CD4-positive, alpha-beta T cell (primary cell): ENCODE data around the gene ATXN7L3. TPM values are rescaled to one million over a fixed set of nuclear protein-coding genes. Genes with fewer than 3 reads are reported as not detected.
"Not testable (repeated sequence)": the region's sequence is repeated elsewhere in the genome, so short reads cannot be mapped to it uniquely, and the experiment has no call there.

Experiments
- ATAC-seq: fragments of 200-7000 bp; cut with Tn5 transposase; one replicate; pipeline ENCODE4 v1.10.0; 2022; ENCODE audit warnings: mild to moderate bottlenecking; ENCODE audit not compliant: poor library complexity
- CTCF ChIA-PET: fragments of 350-600 bp; sonication (Branson Sonifier 250); formaldehyde crosslinking; loops from one replicate; lab custom pipeline; 2021; ENCODE audit warnings: antibody characterized with exemption, inconsistent platforms; lab: Charles Lee
- POLR2A ChIA-PET: fragments of 350-600 bp; sonication (Branson Sonifier 250); formaldehyde crosslinking; loops from one replicate; lab custom pipeline; 2021; ENCODE audit warnings: antibody characterized with exemption, inconsistent platforms; lab: Charles Lee
- DNase-seq, 14 experiments: peaks; one replicate each; pipeline ENCODE4 v3.0.0-alpha.2; 2013 to 2020; ENCODE audit warnings: mixed read lengths in 2 of 14
- H3K27ac ChIP-seq, 2 donors: one replicate each; pipeline versions ENCODE4 v1.5.1 to v1.7.0; 2013; ENCODE audit warnings: low read length in 2 of 2, low read depth in 1 of 2, mild to moderate bottlenecking in 1 of 2
- H3K27me3 ChIP-seq, 2 experiments: 1 replicate in 1 of 2; 2 replicates in 1 of 2; pipeline versions ENCODE4 v1.6.1 to v1.7.0; 2013; ENCODE audit warnings: low read length in 2 of 2, control low read depth in 1 of 2, mild to moderate bottlenecking in 1 of 2, moderate library complexity in 1 of 2; ENCODE audit not compliant: insufficient read depth in 2 of 2, control insufficient read depth in 1 of 2
- H3K36me3 ChIP-seq: one replicate; pipeline ENCODE4 v1.6.1; 2013; ENCODE audit warnings: low read length, control low read depth; ENCODE audit not compliant: insufficient read depth
- H3K4me1 ChIP-seq: one replicate; pipeline ENCODE4 v1.6.1; 2013; ENCODE audit warnings: low read length, control low read depth; ENCODE audit not compliant: insufficient read depth
- H3K4me3 ChIP-seq: one replicate; pipeline ENCODE4 v1.5.1; 2013; ENCODE audit warnings: mild to moderate bottlenecking, low read length, moderate library complexity
- H3K9me3 ChIP-seq, 2 experiments: 1 replicate in 1 of 2; 2 replicates in 1 of 2; pipeline versions ENCODE4 v1.6.1 to v1.7.0; 2013; ENCODE audit warnings: low read length in 2 of 2, mild to moderate bottlenecking in 2 of 2, control low read depth in 1 of 2, moderate library complexity in 1 of 2; ENCODE audit not compliant: control insufficient read depth in 1 of 2, insufficient read depth in 1 of 2
- H3K27ac Mint-ChIP-seq: one replicate; pipeline ENCODE4 v1.8.0; 2020; ENCODE audit warnings: mixed read lengths
- H3K27me3 Mint-ChIP-seq: one replicate; pipeline ENCODE4 v1.8.0; 2021; ENCODE audit warnings: mixed read lengths
- H3K36me3 Mint-ChIP-seq: one replicate; pipeline ENCODE4 v1.8.0; 2021; ENCODE audit warnings: low read depth, mixed read lengths
- H3K4me1 Mint-ChIP-seq: one replicate; pipeline ENCODE4 v1.8.0; 2021; ENCODE audit warnings: low read depth, mixed read lengths
- H3K4me3 Mint-ChIP-seq: one replicate; pipeline ENCODE4 v1.8.0; 2020; ENCODE audit warnings: mild to moderate bottlenecking, mixed read lengths
- H3K9me3 Mint-ChIP-seq: one replicate; pipeline ENCODE4 v1.8.0; 2020; ENCODE audit warnings: mixed read lengths
- intact Hi-C, 2 experiments: fragments of 100-400 bp; cut with DNase I in 1 of 2; cut with micrococcal nuclease in 1 of 2; formaldehyde crosslinking; loops; one replicate each; pipeline versions ENCODE4 v1.15.1 to v1.9.0; 2023 to 2025; cut with DNase I, micrococcal nuclease
- microRNA-seq: library from miRNA; unstranded; fragments of <30 nt; microRNA quantifications from one replicate; pipeline ENCODE4 v1.2.0, GENCODE V29; 2021; ENCODE audit warnings: borderline microRNAs expressed, borderline replicate concordance
- total RNA-seq, 174 experiments: library from RNA in 2 of 174; stranded (reverse) in 2 of 174; gene quantifications; one replicate each; pipeline ENCODE4 v1.2.3 and lab custom pipeline; 2021 to 2026
- TF ChIP-seq, protein P1 (sequence below): fragments of 200-600 bp; IDR thresholded peaks from one replicate; pipeline ENCODE4 v1.8.0; 2022; ENCODE audit warnings: antibody characterized with exemption, mild to moderate bottlenecking

The ATXN7L3 gene
- total RNA-seq, 2 experiments from 2014 or later, result 85.2 to 99.2 TPM

DNA sequence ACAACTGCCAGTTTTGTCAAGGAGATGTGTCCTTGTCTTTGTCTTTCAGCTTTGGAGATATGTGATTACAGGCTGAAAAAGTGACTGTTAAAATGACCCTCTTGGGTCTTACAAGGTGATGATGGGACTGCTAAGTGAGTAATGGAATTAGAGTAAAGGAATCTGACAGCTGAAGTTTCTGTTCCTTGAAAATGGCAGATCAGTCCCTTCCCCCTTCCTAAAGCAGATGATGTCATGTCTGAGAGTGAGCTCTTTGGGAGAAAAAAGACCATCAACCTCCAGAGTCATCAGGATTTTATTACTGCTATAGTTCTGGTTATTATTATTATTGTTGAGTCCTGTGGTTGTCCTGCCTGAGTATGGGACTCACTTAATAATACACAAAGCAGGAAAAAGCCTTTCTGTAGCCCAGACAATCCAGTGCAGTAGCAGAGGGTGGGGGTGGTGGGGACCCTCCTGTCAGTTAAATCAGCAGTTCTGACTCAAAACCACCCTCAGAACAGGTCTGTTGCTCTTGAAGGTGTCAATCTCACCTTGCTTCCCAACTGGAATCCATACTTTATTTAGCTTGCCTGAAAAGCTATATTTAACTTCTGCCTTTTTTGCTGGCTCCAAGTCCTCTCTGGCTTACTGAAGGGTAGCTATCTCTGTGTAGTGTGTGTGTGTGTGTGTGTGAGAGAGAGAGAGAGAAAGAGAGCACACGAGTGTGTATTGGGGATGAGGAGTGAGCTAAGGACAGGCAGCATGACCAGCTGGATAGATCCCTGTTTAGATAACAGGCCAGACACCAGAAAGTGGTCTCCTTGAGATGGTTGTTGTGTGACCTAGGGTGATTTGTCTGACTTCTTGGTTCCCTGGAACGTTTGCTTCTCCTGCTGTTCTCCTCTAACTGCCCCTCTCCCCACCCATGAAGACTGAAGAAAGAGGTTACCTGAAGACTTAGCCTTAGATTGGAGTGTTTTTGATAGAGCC lies 53.0 kb downstream of the ATXN7L3 start:
- CTCF ChIA-PET, result interaction anchor here (1.3 kb wide), 1 partner anchor 22 kb away, joined by 3 read pairs; no protein-coding TSS in a partner anchor
- H3K27me3 Mint-ChIP-seq, result no peaks in the 10 kb centered on the region

DNA sequence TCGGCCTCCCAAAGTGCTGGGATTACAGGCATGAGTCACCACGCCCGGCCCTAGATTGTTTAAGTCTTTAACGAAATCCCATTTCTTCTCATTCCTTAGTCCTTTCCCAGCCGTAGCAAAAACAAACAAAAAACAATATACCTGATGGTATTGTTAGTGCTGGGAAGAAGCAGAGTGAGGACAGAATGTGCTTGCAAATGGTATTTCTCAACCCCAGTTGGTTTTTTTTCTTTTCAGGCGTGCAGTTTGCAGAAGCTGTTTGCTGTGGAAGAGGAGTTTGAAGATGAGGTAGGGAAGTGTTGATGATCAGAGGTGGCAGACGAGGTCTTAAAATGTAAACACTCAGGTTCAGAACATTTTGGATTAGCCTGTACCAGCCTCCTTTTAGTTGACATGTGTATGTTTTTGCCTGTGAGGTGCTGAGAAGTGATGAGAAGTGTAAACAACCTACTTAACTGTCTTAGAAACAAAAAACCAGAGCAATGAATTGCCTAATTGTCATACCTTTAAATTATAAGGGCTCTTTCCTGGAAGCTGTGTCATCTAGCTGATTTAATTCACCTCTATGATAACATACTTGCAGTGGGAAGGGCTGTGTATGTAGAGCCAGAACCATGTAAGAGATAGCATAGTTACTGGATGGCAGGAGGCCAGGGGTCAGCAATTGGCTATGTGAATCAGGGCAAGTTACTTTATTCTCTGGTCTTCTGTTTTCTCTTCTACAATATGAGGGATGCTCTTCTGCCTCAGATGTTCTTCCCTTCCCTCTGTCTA lies 54.5 kb downstream of the ATXN7L3 start:
- ChIA-PET POLR2A (interaction anchor here (0.7 kb wide), 1 partner anchor 180 kb away, joined by 4 read pairs; no protein-coding TSS in a partner anchor), CTCF (interaction anchor here (1.0 to 1.3 kb wide), 2 partner anchors 23 to 65 kb away, joined by 3 read pairs; no protein-coding TSS in a partner anchor)
- Histone ChIP-seq H3K4me1 (peaks cover 14% of the 10 kb centered on the region), H3K27ac (no peak overlapping the region), H3K4me3 (no peak overlapping the region), H3K27me3 (no peaks in the 10 kb centered on the region), H3K9me3 (no peaks in the 10 kb centered on the region), H3K36me3 (no peaks in the 10 kb centered on the region)
- no peak for ATAC-seq
- H3K36me3 Mint-ChIP-seq, result no peaks in the 10 kb centered on the region
- DNase-seq, result no peak
- no peaks in the 10 kb centered on the region for H3K27me3 Mint-ChIP-seq
- peak overlapping the region; percentile 17 for H3K4me3 Mint-ChIP-seq
- peaks cover 7% of the 10 kb centered on the region for H3K4me1 Mint-ChIP-seq
- H3K27ac Mint-ChIP-seq, result no peak overlapping the region
- intact Hi-C loops, result loop anchor here (5.0 kb wide), 4 partner anchors 57 to 202 kb away; partner anchors contain the start of gene GRN (in 1 of the 2)
- H3K9me3 Mint-ChIP-seq, result no peaks in the 10 kb centered on the region
- TF ChIP-seq, protein P1, sequence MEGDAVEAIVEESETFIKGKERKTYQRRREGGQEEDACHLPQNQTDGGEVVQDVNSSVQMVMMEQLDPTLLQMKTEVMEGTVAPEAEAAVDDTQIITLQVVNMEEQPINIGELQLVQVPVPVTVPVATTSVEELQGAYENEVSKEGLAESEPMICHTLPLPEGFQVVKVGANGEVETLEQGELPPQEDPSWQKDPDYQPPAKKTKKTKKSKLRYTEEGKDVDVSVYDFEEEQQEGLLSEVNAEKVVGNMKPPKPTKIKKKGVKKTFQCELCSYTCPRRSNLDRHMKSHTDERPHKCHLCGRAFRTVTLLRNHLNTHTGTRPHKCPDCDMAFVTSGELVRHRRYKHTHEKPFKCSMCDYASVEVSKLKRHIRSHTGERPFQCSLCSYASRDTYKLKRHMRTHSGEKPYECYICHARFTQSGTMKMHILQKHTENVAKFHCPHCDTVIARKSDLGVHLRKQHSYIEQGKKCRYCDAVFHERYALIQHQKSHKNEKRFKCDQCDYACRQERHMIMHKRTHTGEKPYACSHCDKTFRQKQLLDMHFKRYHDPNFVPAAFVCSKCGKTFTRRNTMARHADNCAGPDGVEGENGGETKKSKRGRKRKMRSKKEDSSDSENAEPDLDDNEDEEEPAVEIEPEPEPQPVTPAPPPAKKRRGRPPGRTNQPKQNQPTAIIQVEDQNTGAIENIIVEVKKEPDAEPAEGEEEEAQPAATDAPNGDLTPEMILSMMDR, result no peak

More for the DNA sequence above, 53.0 kb downstream of the ATXN7L3 start:
- Histone ChIP-seq H3K27ac (no peak overlapping the region), H3K4me1 (peaks cover 9% of the 10 kb centered on the region), H3K9me3 (no peaks in the 10 kb centered on the region), H3K27me3 (no peaks in the 10 kb centered on the region), H3K36me3 (no peaks in the 10 kb centered on the region), H3K4me3 (no peak overlapping the region)
- Mint-ChIP-seq H3K27ac (no peak overlapping the region), H3K4me3 (no peak overlapping the region), H3K36me3 (no peaks in the 10 kb centered on the region), H3K9me3 (no peaks in the 10 kb centered on the region), H3K4me1 (peaks cover 3% of the 10 kb centered on the region)
- no peak for DNase-seq
- TF ChIP-seq, protein P1, result no peak
- POLR2A ChIA-PET, result no interaction called here
- no peak for ATAC-seq
- intact Hi-C loops, result no loop called here

DNA sequence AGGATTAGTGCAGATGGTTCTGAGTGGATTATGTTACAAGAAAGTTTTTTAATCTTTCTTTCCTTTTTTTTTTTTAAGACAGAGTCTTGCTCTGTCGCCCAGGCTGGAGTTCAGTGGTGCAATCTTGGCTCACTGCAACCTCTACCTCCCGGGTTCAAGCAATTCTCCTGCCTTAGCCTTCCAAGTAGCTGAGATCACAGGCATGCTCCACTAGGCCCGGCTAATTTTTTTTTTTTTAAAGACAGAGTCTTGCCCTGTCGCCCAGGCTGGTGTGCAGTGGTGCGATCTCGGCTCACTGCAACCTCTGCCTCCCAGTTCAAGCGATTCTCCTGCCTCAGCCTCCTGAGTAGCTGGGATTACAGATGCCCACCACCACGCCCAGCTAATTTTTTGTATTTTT lies 55.8 kb downstream of the ATXN7L3 start:
- H3K4me3 Mint-ChIP-seq, H3K4me3 ChIP-seq, H3K9me3 ChIP-seq, POLR2A ChIA-PET, H3K27ac ChIP-seq, DNase-seq, H3K27ac Mint-ChIP-seq, H3K36me3 ChIP-seq, H3K27me3 ChIP-seq, ATAC-seq, H3K9me3 Mint-ChIP-seq, H3K36me3 Mint-ChIP-seq, H3K27me3 Mint-ChIP-seq, H3K4me1 Mint-ChIP-seq: not testable (repeated sequence)
- intact Hi-C loops, result loop anchor here (5.0 kb wide), 4 partner anchors 58 to 203 kb away; partner anchors contain the start of gene GRN (in 1 of the 2)
- H3K4me1 ChIP-seq, result peaks cover 14% of the 10 kb centered on the region
- CTCF ChIA-PET, result interaction anchor here (1.0 to 2.0 kb wide), 2 partner anchors 21 to 66 kb away, joined by 3 to 12 read pairs; partner anchors contain the start of gene HDAC5

Small RNA genes within 50 kb of the gene (microRNA-seq; reads per million reads assigned to microRNA genes)
- 0.81 reads per million for gene MIR6782

Other genes with a start within 250 kb of the ATXN7L3 start
- gene PYY, start 245.9 kb downstream of the ATXN7L3 start, total RNA-seq, result not detected
- under 1 TPM; 0.14 to 0.56 TPM for gene NAGS, start 195.3 kb downstream of the ATXN7L3 start, total RNA-seq
- gene TMEM101, start 184.9 kb downstream of the ATXN7L3 start, total RNA-seq, result 1 to 10 TPM; 8.8 to 9.7 TPM
- 10 to 100 TPM; 34.6 to 36.1 TPM for gene LSM12, start 133.2 kb downstream of the ATXN7L3 start, total RNA-seq
- 1 to 10 TPM; 5.6 to 5.8 TPM for gene G6PC3, start 129.1 kb downstream of the ATXN7L3 start, total RNA-seq
- 10 to 100 TPM; 92.0 to 92.5 TPM for gene HDAC5, start 76.2 kb downstream of the ATXN7L3 start, total RNA-seq
- 1 to 10 TPM; 1.6 TPM for gene HROB, start 58.0 kb downstream of the ATXN7L3 start, total RNA-seq
- under 1 TPM in 1 of 2 experiments, not detected in 1; 0.11 TPM for gene ASB16, start 29.2 kb downstream of the ATXN7L3 start, total RNA-seq
- 10 to 100 TPM; 33.3 to 34.8 TPM for gene TMUB2, start 12.9 kb downstream of the ATXN7L3 start, total RNA-seq
- gene UBTF, start 19.8 kb upstream of the ATXN7L3 start, total RNA-seq, result 100 to 1,000 TPM; 148 to 158 TPM
- not detected for gene SLC4A1, start 68.3 kb upstream of the ATXN7L3 start, total RNA-seq
- not detected for gene RUNDC3A, start 108.7 kb upstream of the ATXN7L3 start, total RNA-seq
- 10 to 100 TPM; 55.5 to 65.5 TPM for gene SLC25A39, start 124.9 kb upstream of the ATXN7L3 start, total RNA-seq
- 10 to 100 TPM; 15.3 to 16.1 TPM for gene GRN, start 145.4 kb upstream of the ATXN7L3 start, total RNA-seq
- under 1 TPM; 0.08 to 0.19 TPM for gene FAM171A2, start 164.0 kb upstream of the ATXN7L3 start, total RNA-seq
- gene ITGA2B, start 189.8 kb upstream of the ATXN7L3 start, total RNA-seq, result under 1 TPM; 0.85 to 0.87 TPM